PC-3 (cell line): Measurements from ENCODE around the gene SMCO1.

Source experiments
- CTCF ChIP-seq: fragments of 300-600 bp; sonication (generic); conservative IDR thresholded peaks from 2 replicates; pipeline ENCODE4 v1.5.1; 2017; ENCODE audit warnings: antibody characterized with exemption, low read depth, mild to moderate bottlenecking, low read length
- EZH2 ChIP-seq: fragments of 300-600 bp; sonication (generic); IDR thresholded peaks from one replicate; pipeline ENCODE4 v1.6.1; 2017; ENCODE audit warnings: antibody characterized with exemption, mild to moderate bottlenecking, low read length; ENCODE audit not compliant: unreplicated experiment
- EZH2phosphoT487 ChIP-seq: fragments of 300-600 bp; sonication (generic); IDR thresholded peaks from 2 replicates; pipeline ENCODE4 v1.6.1; 2018; ENCODE audit warnings: mild to moderate bottlenecking, antibody characterized with exemption, low read length, borderline replicate concordance

GRCh38 chr3:196563721-196564225 is 48.6 kb upstream of the SMCO1 start:
- TF ChIP-seq CTCF, result no peak
- no peak for TF ChIP-seq EZH2
- TF ChIP-seq EZH2phosphoT487, result no peak
